Frontal cortex (tissue), 4 donors: ENCODE results near the gene CDKN2A. TPM values are rescaled to one million over a fixed set of nuclear protein-coding genes. Genes with fewer than 3 reads are reported as not detected.

ENCODE experiments used
- DNase-seq, 2 donors: peaks; one replicate each; pipeline ENCODE4 v3.0.0; 2012; ENCODE audit warnings: low spot score in 2 of 2
- FAIRE-seq: peaks from 2 replicates; lab custom pipeline; 2012; peaks lifted over from hg19 to GRCh38; lab: Jason Lieb, UNC
- total RNA-seq: library from RNA; depleted of rRNA; stranded (reverse); fragments of >200 nt; gene quantifications from one replicate; pipeline ENCODE4 v1.2.3, GENCODE V29; 2014
- donor health status: control.
- donor health status: control.
- donor health status: control.

Gene CDKN2A
- total RNA-seq, result under 0.01 TPM

DNA sequence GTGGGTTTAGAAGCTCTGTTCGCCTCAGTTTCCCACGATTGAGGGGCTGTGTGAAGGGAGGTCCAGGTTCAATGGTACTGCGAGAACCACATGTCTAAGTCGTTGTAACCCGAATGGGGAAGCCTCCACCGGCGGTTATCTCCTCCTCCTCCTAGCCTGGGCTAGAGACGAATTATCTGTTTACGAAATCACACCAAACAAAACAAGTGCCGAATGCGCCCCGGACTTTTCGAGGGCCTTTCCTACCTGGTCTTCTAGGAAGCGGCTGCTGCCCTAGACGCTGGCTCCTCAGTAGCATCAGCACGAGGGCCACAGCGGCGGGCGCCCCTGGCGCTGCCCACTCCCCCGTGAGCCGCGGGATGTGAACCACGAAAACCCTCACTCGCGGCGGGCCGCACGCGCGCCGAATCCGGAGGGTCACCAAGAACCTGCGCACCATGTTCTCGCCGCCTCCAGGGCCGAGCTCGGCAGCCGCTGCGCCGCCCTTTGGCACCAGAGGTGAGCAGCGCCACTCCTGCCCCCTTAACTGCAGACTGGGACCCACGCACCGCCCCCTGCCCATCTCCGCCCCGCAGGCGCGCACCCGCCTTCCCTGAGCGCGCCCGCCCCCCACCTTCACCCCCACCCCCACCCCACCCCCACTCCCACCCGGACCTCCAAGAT, at the start of gene CDKN2A:
Gene CDKN2A, minus strand, starts transcription at position 500 of the 663 bp plus-strand sequence.
- DNase-seq (no peak), FAIRE-seq (no peak)

DNA sequence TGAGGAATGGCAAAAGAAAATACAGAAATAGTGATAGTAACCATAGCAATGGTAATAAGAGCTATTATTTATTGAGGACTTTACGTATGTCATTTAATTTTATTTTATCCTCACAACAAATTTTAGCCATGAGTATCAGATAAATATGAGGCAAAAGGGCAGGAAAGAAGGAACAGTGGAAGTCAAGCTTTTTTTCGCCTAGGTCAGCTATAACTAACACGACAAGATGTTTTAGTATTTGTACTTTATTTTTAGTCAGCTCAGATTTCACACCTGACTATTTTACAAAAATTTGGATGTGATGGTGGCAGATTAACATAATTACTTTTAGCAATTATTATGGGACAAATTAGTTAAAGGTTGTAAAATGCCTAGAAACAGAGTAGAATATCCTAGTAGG, 49.7 kb upstream of the CDKN2A start:
- no peak for FAIRE-seq

DNA sequence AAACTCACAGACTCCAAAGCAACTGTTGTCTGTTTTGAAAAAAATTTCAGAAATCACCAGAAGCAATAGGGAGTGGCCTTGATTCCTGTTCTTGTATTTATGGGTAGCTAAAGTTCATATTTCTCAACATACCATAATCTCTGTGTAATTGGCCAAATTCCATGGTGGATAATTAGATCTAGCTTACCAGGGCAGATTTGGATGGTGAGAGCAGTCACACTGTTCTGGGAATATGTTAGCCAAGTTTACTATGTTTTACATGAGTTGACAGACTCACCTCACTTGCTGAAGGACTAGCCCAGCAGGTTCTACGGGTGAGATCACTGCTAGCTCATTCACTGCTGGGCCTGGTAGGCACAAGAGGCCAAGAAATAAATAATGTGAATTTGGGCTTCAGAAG, 47.6 kb upstream of the CDKN2A start:
- FAIRE-seq (no peak), DNase-seq (no peak)

More for the DNA sequence above, 49.7 kb upstream of the CDKN2A start:
- no peak for DNase-seq

DNA sequence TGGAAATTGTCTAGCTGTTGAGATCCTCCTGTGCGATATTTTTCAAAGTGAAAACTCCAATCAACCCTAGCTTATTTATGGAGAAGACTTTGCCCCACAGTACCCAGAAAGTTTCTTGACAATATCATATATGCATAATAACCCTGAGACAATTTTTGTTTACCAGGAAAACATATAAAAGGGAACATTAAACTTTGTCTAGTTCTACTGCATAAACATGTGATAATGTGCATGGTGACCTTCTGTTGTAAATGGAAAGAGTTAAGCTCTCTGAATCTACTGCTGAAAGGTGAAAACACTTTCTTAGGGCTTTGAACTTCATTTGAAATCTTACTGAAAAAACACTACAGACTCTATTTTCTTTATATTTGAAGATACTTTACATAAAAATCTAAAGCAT, 47.2 kb upstream of the CDKN2A start:
- FAIRE-seq, result no peak
- no peak for DNase-seq

DNA sequence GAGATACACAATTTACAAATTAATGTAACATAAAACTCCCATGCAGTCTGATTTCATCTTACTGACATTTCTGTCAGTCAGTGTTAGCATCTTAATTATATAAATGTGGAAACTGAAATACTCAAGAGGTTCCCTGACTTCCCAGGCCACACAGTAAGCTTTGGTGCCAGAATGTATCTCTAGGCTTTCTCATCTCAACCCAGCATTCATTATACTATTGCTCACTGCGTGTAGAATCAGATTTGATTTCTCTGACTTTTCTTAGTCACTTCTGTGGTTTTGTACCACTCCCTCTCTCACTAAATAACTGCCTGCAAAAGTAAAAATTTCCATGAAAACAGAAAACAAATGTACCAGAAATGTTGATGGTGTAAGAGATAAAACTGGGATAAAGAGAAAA, 46.6 kb upstream of the CDKN2A start:
- FAIRE-seq (no peak), DNase-seq (no peak)

DNA sequence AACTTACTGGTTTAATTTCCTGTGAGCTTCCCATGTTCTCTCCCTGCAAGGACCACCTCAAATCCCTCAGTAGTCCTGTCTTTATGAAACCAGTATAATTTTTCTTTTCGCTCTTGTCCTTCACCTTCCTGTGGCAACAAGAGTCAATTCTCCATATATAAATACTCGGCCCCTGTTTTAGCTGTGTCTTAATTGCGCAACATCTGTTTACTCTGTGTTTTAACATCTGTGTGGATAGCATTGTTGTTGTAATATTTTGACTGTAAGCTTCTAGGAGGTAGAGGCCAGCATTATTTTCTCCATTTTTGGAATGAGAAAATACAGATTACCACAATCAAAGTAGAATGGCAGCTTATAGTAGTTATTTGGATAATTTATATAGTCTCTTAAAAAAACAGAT, 45.1 kb upstream of the CDKN2A start:
- no peak for DNase-seq
- FAIRE-seq, result no peak

DNA sequence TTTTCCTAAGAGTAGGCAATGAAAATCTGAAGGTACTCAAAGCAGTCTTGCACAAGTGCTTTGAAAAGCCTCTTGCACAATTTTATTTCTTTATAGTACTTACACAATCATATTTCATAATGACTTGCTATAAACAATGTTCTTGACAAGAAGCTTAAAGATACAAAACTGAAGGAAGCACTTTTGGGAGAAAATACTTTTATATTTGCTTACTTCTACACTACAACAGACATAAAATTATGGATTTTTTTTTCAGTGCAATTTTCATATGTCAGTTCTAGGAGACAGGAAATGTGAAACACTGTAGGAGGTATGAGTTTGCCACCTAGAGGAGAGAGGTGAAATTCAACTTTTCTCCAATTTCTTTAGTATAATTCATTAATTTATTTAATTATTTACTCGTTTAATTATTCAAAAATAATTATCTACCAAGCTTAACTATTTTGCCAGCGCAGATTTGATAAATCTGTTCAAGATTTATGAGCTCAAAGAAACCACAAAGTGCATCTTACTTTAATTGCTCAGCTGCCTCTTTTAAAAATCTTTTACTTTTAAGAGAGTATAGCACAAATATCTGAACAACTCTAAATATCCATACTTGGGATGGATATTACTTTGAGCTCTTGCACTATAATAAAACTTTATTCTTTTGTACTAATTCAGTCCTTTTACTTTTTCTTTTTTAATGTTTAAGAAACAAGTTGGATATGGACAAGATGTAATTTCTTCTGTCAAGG, 43.9 kb upstream of the CDKN2A start:
- FAIRE-seq (peak; percentile 53), DNase-seq (no peak)

DNA sequence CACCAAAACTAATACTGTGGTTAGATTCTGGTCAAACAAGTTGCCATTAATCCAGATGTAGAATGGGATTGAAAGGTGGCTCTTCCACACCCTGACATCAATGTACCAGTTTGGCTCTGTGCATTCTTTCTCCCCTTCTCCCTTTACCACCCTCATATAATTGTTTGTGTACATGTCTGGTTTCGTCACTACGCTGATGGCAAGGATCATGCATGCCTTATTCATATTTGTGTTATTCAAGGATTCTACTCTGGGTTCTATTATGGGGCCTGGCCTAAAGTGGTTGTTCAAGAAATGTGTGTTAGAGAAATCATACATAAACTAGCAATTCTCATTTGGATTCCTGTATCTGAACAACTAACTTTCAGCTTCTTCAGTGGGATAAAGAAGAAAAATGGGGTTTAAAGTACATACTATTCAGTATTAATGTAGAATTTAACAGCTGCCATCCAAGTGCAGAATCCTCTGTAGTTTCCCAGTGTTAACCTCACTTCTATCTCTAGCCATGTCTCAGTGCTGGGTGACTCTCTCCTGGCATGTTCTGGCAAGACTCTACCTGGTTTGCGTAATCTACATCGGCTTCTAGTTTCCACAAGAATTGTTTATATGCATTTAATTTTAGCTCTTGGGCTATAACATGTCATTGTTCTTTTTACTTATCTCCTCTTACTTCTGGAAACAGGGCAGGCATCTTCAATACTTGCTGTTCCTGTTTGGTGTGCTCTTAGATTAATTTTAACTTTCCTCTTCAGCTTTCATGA, 42.9 kb upstream of the CDKN2A start:
- no peak for DNase-seq
- FAIRE-seq, result no peak

DNA sequence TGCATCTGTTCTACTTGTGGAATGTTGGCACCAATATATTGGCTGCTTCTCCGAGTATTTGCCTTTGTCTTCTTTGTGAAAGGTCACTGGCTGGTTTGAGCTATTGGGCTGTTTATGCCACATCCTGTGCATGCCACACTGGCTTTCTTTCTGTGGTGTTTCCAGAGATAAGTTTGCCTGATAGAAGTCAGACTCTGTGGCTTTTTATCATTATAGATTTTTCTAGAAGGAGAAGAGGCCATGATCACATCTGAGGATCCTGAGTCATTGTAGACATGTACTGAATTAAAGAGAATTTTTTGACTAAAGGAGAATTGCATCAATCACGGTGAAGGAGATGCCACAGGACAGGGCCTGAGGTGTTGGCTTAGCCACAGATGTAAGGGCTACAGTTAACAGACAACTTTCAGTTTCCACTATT, 41.4 kb upstream of the CDKN2A start:
- no peak for DNase-seq
- no peak for FAIRE-seq

DNA sequence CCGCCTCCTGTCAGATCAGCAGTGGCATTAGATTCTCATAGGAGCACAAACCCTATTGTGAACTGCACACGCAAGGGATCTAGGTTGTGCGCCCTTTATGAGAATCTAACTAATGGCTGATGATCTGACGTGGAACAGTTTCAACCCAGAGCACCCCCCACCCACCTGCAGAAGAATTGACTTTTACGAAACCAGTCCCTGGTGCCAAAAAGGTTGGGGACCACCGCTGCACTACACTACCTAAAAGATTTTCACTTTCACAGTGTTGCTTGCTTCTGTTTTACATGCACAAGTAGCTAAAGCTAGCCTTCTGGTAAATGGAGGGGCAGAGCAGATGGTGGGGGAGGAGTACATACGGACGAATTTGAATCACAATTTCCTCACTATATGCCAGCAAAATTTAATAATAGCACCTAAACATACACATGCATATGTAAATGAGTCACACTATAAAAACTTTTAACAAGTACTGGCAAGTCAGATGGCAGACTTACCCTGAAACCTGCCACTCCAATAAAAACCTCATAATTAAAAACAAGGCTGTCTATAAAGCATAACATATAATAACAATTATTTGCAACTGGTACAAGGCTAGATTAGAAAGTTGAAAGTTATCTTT, 38.9 kb upstream of the CDKN2A start:
- no peak for DNase-seq
- no peak for FAIRE-seq

DNA sequence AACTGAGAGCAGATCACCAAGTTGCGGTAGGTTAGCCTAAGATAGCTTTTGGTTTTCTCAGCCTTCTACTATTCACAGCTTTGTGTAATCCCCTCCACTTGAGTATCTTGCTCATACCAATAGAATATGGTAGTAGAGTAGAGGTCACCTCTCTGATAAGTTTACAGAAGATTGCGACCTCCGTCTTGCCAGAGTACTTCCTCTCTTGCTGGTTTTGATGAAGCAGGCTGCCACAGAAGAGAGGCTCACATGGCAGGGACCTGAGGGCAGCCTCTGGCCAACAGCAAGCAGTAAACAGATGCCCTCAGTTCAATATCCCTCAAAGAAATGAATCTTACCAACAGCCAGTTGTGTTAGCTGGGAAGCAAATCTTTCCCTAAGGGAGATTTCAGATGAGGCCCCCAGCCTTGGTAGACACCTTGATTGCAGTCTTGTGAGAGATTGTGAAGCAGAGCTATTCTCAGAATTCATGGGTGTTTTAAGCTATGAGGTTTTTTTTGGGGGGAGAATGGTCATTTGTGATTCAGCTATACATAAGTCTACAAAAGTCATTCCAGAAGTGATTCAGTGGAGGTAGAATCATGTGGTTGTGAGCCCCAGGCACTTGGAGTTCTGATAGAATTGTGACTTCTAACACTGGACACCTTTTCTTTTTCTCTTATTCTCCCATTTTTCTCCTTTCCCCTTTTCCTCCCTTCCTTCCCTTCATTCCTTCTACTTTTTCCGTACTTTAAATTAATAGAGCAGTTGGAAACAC, 37.6 kb upstream of the CDKN2A start:
- no peak for FAIRE-seq
- DNase-seq, result no peak

DNA sequence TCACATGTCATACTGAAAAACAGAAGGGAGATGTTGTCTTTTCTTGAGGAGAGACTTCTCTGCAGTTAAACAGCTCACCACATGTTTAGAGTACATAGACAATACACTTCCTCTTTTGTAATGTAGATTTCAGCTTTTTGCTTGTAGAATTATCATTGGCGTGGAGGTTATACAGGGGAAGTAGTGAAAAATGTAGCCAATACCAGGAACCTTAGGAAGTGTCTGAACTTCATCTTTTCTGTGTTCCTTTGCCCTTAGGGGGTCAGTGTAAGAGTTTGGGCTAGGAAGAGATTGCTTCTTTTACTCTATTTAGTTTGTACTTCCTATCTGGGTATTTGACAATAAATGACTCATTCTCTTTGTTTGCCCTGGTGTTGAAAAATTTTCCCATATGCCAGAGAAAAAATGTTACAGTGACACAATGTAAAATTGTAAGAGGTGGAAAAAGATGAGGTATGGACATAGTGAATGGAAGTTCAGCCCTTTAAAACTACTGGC, 36.0 kb upstream of the CDKN2A start:
- DNase-seq (no peak), FAIRE-seq (no peak)

DNA sequence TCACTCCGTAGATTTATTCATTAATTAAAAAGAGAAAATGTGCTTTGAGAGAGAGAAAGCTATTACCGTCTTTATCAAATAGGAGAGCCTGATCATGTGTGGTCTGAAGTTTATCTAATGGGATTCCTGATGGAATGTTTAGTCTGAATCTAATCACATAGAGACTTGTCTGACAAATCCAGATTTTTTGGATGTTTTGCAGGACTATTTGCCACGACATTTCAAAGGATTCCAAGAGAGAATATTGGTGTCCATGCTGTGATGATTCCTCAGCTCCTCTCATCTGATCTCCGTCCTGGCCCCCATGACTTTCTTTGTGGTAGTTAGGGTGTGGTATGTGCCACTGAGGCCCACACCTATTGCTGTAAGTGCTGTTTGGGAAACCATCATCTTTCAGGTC, 35.0 kb upstream of the CDKN2A start:
- DNase-seq (no peak), FAIRE-seq (no peak)

DNA sequence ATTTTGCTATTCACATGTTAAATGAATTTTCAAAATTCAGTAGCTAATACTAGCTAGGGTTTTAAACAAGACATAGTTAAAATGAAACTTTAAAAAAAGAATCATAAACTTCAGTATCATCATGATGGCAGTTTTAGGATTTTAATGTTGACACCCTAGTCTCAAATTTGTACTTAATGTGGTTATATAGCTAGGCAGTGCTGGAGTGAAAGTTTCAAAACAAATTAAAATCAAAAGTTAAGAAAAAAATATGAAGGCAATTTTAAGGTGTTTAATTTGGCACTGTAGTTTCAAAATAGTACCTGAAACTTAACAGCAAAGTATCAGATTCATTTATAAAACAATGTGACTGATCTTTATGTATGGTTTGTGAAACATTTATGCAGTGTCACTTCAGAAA, 34.2 kb upstream of the CDKN2A start:
- FAIRE-seq (no peak), DNase-seq (no peak)

DNA sequence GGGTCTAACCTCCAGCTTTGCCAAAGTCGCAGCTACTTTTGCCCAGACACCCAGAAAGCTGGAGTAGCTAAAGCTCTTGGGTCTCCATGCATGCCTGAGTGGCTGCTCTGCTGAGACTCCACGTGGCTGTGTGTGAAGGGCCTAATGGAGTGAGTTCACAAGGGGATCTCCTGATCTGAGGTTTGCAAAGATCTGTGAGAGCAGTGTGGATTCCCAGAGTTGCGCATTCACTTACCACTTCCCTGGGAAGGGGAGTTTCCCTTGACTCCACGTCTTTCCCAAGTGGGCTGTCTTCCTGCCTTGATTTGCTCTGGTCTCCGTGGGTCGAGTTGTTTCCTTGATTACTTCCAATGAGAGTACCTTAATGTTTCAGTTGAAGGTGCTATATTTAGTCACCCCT, 32.5 kb upstream of the CDKN2A start:
- DNase-seq, result no peak
- no peak for FAIRE-seq

DNA sequence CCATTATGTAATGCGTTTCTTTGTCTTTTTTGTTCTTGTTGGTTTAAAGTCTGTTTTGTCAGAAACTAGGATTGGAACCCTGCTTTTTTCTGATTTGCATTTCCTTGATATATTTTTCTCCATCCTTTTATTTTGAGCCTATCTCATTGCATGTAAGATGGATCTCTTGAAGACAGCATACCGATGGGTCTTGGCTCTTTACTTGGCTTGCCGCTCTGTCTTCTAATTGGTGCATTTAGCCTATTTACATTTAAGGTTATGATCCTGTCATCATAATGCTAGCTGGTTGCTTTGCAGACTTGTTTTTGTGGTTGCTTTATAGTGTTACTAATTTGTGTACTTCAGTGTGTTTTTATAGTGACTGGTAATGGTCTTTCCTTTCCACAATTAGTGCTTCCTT, 28.2 kb upstream of the CDKN2A start:
- FAIRE-seq (no peak), DNase-seq (no peak)

DNA sequence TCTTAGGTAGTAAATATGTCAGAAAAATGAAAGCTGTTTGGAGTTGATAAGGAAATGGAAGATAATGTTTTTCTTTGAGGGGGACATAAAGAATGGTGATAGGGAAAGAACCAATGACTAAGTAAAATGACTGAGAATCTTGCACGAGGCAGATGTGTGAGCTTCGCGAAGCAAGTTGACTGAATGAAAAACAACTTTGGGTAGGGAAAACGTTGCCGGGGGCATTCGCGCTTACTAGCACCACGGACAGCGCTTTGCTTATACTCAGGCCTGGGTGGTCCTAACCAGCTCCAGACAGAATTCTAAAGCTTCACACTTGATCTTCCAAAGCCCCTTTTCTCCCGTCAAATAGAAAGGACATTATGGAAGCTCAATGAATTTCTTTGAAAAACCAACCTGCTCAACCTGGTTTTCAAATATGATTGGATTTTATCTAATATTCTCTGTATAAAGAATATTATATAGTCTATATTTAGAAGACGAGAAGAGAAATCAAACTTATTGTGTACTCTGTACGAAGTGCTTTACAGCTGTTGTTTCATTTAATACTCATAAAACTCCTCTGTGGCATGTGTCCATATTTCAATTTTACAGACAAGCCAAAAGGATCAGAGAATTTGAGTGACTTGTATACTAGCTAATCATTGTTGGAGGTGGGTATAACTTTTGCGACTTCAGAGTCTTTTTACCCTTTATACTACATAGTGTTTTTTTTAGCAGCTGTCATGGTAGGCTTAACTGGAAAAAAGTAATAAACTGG, 16.9 kb upstream of the CDKN2A start:
- DNase-seq (no peak), FAIRE-seq (no peak)

DNA sequence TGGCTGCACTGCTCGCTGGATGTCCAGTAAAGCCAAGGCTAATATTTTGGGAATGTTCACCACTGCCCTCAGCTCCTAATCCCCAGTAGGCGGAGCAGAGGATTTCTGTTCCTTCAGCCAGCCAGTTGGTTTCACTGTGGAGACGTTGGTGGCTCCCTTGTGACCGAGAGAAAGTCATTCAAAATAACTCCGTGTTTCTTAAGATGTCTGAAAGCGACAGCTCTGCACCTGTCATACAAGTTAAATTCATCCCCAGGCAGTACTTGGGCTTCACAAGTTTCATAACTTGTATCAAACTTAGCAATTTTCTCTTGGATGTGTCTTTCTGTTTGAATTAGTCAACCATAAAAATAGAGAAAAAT, 15.3 kb upstream of the CDKN2A start:
- FAIRE-seq (no peak), DNase-seq (no peak)
